ENCODE measurements around the gene ZBTB20.

Gene ZBTB20

DNA sequence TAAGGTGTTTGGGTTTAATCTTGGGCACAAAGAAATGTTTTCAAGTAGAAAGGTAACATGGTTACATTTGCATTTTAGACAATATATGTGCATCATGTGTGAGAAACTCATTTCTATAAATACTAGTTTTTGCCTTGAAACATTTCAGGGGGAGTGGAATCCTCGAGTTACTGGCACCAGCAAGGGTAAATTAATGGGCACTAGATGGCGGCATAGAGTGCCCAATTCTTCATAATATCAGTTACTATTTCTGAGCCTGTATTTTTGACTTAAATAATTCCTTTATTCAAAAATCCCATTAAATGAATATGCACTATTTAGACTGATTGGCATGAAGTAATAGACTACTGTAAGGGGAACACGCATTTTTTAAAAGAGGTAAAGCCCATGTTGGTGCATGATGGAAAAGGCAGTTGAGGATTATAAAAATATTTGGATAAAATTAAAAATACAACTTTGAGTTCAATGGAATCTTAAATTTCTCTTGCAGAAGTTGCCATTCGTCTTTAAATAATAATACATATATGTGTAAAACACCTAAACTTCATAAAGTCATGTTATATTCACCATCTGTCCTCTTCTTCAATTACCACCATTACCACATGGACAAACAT, 106.3 kb downstream of the ZBTB20 start:
- TF ChIP-seq, protein P1, sequence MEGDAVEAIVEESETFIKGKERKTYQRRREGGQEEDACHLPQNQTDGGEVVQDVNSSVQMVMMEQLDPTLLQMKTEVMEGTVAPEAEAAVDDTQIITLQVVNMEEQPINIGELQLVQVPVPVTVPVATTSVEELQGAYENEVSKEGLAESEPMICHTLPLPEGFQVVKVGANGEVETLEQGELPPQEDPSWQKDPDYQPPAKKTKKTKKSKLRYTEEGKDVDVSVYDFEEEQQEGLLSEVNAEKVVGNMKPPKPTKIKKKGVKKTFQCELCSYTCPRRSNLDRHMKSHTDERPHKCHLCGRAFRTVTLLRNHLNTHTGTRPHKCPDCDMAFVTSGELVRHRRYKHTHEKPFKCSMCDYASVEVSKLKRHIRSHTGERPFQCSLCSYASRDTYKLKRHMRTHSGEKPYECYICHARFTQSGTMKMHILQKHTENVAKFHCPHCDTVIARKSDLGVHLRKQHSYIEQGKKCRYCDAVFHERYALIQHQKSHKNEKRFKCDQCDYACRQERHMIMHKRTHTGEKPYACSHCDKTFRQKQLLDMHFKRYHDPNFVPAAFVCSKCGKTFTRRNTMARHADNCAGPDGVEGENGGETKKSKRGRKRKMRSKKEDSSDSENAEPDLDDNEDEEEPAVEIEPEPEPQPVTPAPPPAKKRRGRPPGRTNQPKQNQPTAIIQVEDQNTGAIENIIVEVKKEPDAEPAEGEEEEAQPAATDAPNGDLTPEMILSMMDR (IDR thresholded peaks at IDR 0.05; ENCODE audit: extremely low read depth, missing control alignments), result peak; percentile 71
- DNase-seq (ENCODE audit: low spot score), result peak; percentile 7

DNA sequence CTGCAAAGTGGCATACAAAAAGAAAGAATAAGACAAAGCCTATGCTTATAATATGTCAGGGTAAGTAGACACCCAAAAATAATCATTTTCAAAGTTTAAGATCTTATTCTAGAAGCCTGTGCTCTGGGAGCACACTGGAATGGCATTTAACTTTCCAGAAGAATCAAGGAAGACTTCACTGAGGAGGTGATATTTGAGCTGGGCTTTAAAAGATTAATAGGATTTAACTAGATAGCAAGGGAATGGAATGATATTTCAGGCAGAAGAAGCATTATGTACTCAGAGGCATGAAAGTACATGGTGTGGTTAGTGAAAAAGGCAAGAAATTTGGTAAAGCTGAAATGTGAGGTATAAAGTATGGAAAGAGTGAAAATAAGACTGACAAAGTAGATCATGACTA, 106.8 kb downstream of the ZBTB20 start:
- TF ChIP-seq, protein P1 (IDR thresholded peaks at IDR 0.05; ENCODE audit: extremely low read depth, missing control alignments), result no peak
- no peak for DNase-seq (ENCODE audit: low spot score)

DNA sequence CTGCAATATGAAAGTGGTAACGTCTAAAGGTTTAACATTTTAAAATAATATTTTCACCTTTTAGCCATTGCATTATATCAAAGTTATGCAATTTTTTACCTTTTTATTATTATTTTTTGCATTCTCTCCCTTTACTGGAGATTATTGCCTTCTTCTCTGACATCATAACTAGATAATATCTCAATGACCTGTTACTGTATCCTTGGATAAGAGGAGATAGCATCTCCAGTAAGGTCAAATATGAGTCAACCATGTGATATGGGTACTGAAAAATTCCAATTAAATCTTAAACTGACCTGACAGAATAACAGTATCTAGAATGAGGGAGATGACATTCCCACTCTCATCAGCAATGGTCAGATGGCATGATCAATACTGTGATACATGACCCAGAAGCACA, 108.3 kb downstream of the ZBTB20 start:
- no peak for DNase-seq (ENCODE audit: low spot score)
- TF ChIP-seq, protein P1 (IDR thresholded peaks at IDR 0.05; ENCODE audit: extremely low read depth, missing control alignments), result no peak

DNA sequence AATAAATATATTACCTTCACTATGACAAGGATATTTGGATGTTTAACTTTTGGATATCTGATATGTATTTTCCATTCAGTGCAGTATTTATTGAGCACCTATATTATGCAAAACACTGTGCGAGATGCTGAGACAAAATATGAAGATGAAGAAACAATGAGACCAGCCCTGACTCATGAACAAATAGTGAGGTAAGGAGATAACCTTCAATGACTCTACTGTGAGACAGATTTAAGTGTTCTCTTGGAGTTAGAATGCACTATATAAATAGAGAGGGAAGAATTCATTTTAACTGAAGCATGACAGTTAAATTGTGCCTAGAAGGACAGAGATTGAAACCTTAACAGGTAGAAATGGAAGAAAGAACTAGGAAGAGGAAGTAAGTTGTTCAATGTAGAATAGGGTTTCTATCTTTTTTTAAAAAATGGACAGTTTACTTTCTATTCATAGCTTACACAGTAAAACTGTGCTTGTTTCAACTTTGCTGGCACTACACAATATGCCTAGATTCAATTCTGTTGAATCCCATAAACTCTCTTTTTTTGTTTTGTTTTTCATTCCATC, 124.2 kb downstream of the ZBTB20 start:
- TF ChIP-seq, protein P1 (IDR thresholded peaks at IDR 0.05; ENCODE audit: extremely low read depth, missing control alignments), result no peak
- DNase-seq (ENCODE audit: low spot score), result no peak

DNA sequence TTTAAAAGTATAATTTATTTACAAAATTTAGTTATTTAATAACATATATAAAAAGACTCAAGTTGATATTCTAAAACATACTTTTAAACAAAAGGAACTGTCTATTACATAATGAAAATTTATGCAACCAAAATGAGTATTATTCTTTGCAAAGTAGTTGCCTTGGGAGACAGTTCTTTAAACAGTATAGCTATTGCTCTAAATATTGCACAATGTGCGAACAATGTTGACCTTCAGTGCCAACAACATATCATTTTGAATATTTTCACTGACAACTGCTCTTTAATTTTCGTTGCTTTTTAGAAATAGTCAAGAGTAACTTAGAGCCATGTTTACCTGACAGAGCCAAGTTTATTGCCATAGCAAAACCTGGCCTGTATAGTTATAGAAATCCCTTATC, 124.9 kb downstream of the ZBTB20 start:
- DNase-seq (ENCODE audit: low spot score), result no peak
- TF ChIP-seq, protein P1 (IDR thresholded peaks at IDR 0.05; ENCODE audit: extremely low read depth, missing control alignments), result no peak

DNA sequence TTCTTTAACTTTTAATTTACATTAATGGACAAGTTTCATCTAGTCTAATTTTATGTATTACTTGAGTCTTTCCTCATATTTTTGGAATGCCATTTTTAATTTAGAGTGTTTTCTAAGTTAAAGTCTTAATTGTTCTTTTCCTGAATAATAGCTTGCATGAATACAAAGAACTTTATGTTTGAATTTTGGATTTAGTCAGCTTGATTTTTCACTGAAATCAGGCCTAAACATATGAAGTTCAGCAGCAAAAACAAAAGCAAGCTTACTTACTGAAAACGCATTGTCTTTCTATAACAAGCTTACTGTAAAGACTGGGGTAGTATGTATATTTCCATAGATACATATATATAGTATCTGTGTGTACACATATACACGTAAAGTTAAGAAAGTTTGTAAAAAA, 126.0 kb downstream of the ZBTB20 start:
- TF ChIP-seq, protein P1 (IDR thresholded peaks at IDR 0.05; ENCODE audit: extremely low read depth, missing control alignments), result no peak
- DNase-seq (ENCODE audit: low spot score), result no peak

DNA sequence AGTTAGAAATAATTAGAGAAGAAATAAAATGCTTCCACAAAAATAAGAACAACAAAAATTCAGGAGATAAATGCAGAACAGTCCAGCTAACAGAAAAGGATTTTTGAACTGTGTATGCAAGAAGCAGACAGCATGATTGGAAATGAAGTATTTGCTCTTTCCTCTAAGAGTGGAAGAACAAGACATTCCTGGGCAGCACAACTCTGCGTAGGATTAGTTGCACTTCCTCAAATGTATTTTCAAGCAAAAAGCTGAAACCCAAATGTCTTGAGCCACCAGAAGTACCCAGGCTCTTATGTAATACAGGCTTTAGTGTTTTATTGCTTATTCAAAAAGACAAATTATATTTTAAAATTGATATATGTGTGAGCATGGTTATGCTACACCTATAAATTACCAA, 127.2 kb downstream of the ZBTB20 start:
- no peak for DNase-seq (ENCODE audit: low spot score)
- TF ChIP-seq, protein P1 (IDR thresholded peaks at IDR 0.05; ENCODE audit: extremely low read depth, missing control alignments), result no peak

All from GM20000 (cell line).